Stimulated activated CD4-positive, alpha-beta T cell treated with anti-CD3 and anti-CD28 coated beads, TNF-alpha, amount 100 ng/mL, for 48 hours (primary cell): ENCODE results near the gene CRYBB1.

Experiments used
- DNase-seq, 3 donors: peaks; one replicate each; pipeline ENCODE4 v3.0.0-alpha.2; 2020; ENCODE audit warnings: low read depth in 3 of 3

Gene CRYBB1

DNA sequence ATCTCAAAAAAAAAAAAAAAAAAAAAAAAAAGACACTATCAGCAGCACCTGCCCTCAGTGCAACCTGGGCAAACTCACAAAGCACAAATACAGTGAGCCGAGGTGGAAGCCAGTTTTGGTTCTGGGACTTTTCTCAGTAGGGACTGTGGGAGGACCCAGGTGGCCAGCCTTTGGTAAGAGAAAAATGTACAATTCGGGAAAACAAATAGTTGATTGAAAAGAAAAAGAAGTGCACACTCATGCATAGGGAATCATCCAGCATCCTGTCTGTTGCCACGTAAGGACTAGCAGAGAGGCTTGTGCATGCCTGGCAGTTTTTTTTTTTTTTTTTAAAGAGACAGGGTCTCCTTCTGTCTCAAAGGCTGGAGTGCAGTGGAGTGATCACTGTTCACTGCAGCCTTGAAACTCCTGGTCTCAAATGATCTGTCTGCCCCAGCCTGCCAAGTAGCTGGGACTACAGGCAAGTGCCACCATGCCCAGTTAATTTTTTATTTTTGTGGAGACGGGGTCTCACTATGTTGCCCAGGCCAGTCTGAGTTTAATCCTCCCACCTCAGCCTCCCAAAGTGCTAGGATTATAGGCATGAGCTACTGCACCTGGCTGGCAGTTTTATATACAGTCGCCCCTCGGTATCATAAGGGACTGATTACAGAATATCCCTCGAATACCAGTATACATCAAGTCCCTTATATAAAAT, 64.6 kb downstream of the CRYBB1 start:
- no peak for DNase-seq

DNA sequence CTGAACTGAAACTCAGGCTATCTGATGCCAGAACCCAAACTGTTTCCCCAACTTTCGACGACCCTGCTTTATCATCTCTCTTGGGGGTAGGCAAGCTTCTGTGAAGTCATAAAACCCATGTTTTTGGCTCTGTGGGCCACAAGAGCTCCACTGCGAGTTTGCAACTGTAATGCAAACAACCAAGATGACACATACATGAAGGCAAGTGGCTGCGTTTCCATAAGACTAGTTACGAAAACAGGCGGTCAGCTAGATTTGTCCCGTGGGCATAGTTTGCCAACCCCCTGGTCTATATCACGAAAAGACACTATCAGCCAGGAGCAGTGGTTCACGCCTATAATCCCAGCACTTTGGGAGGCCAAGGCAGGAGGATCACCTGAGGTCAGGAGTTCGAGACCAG, 65.4 kb downstream of the CRYBB1 start:
- DNase-seq: no peak

DNA sequence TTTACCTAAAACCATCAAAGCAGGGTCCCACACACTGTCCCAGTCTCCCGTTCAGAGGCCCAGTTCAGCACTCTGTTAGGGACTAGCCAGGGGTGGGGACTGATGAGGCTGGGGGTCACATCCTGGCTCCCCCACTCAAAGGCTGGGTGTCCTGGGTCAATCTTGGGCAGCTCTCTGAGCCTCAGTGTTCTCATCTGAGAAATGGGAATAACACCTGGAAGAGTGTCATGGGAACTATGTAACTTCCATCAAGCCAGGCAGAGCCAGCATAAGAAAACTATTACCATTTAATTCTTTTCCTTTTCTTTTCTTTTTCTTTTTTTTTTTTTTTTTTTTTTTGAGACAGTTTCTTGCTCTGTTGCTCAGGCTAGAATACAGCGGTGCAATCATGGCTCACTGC, 66.3 kb downstream of the CRYBB1 start:
- DNase-seq: no peak

DNA sequence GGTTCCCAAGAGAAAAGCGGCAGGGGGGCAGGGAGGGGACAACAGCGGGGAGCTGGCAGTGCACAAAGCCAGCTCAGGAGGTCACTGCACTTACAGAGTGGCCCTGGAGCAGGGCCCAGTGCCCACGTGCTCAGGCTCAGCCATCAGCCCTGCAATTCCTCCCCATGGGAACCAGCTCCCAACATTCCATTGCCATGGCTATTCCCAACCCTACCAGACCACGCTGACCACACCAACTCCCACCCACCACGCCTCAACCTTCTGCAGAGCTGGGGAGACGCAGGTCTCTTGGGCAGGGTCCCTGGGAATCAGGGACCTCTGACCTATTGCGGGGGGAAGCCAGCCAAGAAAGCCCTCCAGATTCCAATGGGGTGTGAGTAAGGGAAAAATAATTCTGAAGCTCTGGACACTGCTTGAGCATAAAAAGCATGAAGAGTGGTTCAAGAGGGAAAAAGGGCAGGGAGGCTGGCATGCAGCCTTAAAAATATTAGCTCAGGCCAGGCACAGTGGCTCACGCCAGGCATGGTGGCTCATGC, 67.3 kb downstream of the CRYBB1 start:
- no peak for DNase-seq

DNA sequence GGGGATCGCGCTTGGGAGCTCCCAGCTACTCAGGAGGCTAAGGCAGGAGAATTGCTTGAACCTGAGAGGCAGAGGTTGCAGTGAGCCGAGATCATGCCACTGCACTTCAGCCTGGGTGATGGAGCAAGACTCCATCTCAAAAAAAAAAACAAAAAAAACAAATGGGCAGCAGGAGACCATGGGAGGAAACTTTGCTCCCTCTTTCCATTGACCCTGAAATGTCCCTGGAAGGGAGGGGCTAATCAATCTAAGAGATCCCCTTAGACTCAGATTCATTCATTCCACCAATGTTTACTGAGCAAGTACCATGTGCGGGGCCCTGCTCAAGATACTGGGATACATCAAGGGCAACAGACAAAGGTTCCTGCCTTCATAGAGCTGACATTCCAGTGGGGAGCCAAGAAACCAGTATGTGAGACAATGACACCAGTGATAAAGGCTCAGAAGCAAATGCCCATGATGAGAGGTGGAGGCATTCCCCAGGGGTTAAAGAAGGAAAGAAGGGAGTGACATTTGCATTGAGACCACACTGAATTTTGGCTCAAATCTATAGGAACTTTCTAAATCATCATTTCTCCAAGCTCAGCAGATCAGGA, 67.8 kb downstream of the CRYBB1 start:
- DNase-seq: no peak
